Measurements from ENCODE around the gene ITK.

The ITK gene

GRCh38 chr5:157216391-157217142 lies 35.9 kb downstream of the ITK start:
- Histone ChIP-seq H3K4me2 (peak overlapping the region; percentile 79), H3K4me3 (no peak overlapping the region), H3K4me1 (peaks cover 58% of the 10 kb centered on the region), H4K20me1 (no peaks in the 10 kb centered on the region), H3K27ac (peak overlapping the region; percentile 52), H3K36me3 (no peaks in the 10 kb centered on the region), H3K27me3 (no peaks in the 10 kb centered on the region), H3K9me3 (peaks cover 10% of the 10 kb centered on the region), H3K9ac (no peak overlapping the region)
- TF ChIP-seq Cebpa-rat (IDR thresholded peaks at IDR 0.05), result no peak

DNA sequence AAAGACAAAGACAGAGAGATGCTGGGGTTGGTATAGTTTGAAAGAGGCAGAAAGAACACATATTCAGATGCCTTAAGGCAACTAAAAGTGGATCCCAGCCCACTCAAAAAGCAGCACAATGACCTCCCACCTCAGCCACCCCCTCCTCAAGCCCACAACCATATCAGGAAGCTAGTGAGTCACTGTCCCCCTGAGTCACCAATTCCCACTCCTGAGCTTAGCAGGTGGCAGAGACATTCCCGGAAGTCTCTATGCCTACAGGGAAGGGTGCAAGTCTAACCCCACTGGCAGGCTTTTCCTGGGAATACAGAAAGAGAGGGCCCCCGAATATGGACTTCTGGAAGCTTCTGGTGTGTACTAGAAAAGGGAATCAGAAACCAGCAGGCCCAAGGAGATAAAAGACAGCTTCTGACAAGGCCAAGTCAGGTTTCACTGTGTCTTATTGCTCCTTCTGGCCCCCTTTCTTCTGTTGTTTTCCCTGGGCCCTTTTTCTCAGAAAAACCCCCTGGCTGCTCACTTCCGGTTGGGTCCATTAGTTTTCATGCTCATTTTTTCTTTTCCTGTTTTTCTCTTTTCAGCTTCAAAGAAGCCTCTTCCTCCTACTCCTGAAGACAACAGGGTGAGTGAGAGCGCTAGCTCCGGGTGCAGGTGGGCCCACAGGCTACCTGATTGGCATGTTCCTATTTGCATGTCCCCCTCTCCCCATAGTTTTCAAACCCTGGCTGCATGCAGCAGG lies 36.8 kb downstream of the ITK start:
- Histone ChIP-seq H3K9ac (no peak overlapping the region), H3K4me1 (peaks cover 67% of the 10 kb centered on the region), H3K4me3 (0 out of 2 replicates have a peak overlapping the region, but pooled peaks have one; percentile 21), H3K36me3 (no peaks in the 10 kb centered on the region), H3K4me2 (peak overlapping the region; percentile 79), H3K27ac (peak overlapping the region; percentile 52), H4K20me1 (no peaks in the 10 kb centered on the region), H3K27me3 (no peaks in the 10 kb centered on the region), H3K9me3 (peaks cover 3% of the 10 kb centered on the region)
- TF ChIP-seq Cebpa-rat (IDR thresholded peaks at IDR 0.05), result no peak

DNA sequence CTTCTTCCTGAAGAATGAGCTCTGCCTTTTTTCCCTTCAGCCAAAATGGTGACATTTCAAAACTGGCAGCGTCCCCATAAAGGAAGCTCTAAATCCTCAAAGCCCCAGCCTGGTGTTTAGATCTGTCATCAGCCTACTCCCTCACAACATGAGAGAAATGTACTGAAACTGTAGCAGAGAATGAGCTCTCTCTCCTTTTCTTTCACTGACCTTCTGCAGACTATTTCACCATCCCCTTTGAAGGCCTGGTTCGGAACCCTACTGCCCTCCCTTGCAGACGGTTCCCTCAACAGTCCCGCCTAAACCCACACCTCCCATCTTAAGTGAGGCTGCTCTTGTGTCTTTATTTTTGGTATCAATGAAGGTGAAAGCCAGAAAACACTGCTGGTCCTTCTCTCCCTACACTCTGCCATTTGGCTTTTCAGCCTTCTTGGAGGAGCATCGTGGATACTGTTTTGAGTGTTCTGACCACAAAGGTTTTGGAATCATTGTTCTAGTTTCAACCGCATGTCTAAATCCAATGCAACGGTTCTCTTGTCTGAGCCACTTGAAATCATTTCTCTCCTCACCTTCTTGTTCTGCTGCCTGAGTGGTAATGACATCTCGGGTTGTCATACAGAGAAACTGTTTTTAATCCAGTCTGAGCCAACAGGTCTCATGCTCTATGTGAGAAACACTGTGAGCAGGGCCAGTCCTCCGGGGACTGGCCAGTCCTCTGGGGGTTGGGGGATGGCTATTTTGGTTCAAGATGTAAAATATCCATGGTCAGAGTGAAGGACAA lies 39.0 kb downstream of the ITK start:
- TF ChIP-seq Cebpa-rat (IDR thresholded peaks at IDR 0.05), result no peak
- Histone ChIP-seq H3K9ac (no peak overlapping the region), H3K4me1 (peaks cover 59% of the 10 kb centered on the region), H3K27ac (no peak overlapping the region), H3K36me3 (no peaks in the 10 kb centered on the region), H3K4me3 (no peak overlapping the region), H3K4me2 (no peak overlapping the region), H4K20me1 (no peaks in the 10 kb centered on the region), H3K27me3 (no peaks in the 10 kb centered on the region), H3K9me3 (no peaks in the 10 kb centered on the region)

- Histone ChIP-seq H3K36me3 (no peaks in the 10 kb centered on the region), H3K27ac (no peak overlapping the region)
- TF ChIP-seq Cebpa-rat (IDR thresholded peaks at IDR 0.05), result no peak
These were observed 41.3 kb downstream of the ITK start for GRCh38 chr5:157221959-157222358.

DNA sequence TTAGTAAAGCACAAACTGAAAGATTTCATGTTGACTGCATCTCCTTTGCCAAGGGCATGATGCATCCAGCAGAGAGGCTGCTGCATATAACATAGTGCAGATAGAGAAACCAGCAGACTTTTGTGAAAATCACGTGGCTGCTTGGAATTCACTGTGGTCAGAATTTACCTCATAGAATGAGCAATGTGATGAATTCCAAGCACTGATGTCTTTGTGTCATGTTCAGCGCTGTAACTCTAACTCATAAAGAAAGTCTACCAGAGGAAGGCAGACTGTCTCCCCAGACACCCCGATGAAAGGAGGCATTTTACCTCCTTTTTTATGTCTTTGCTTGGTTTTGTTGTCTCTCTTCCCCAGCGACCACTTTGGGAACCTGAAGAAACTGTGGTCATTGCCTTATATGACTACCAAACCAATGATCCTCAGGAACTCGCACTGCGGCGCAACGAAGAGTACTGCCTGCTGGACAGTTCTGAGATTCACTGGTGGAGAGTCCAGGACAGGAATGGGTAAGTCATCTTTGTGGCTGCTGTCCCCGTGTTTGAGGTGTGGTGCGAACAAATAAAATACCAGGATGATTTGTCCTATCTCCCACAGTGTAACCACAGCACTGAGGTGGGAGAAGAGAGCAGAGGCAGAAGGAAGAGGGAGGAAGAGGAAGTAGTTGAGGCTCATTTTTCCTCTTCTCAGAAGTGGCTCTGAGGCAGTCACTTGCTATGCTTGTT lies 42.0 kb downstream of the ITK start:
- no peak overlapping the region for H3K27ac ChIP-seq
- peaks cover 30% of the 10 kb centered on the region for H3K4me1 ChIP-seq
- H3K4me2 ChIP-seq, result peak overlapping the region; percentile 29; the same call in 1 of the 2 replicates
- no peaks in the 10 kb centered on the region for H3K36me3 ChIP-seq
- H3K4me3 ChIP-seq, result no peak overlapping the region
- no peaks in the 10 kb centered on the region for H4K20me1 ChIP-seq
- no peak for TF ChIP-seq Cebpa-rat (IDR thresholded peaks at IDR 0.05)
- H3K9me3 ChIP-seq, result no peaks in the 10 kb centered on the region
- H3K27me3 ChIP-seq, result no peaks in the 10 kb centered on the region
- no peak overlapping the region for H3K9ac ChIP-seq

More at GRCh38 chr5:157221959-157222358, 41.3 kb downstream of the ITK start:
- no peaks in the 10 kb centered on the region for H4K20me1 ChIP-seq
- no peak overlapping the region for H3K4me3 ChIP-seq
- H3K4me1 ChIP-seq, result peaks cover 37% of the 10 kb centered on the region
- no peaks in the 10 kb centered on the region for H3K9me3 ChIP-seq
- peak overlapping the region; percentile 29; the same call in 1 of the 2 replicates for H3K4me2 ChIP-seq
- H3K27me3 ChIP-seq, result no peaks in the 10 kb centered on the region
- H3K9ac ChIP-seq, result no peak overlapping the region

DNA sequence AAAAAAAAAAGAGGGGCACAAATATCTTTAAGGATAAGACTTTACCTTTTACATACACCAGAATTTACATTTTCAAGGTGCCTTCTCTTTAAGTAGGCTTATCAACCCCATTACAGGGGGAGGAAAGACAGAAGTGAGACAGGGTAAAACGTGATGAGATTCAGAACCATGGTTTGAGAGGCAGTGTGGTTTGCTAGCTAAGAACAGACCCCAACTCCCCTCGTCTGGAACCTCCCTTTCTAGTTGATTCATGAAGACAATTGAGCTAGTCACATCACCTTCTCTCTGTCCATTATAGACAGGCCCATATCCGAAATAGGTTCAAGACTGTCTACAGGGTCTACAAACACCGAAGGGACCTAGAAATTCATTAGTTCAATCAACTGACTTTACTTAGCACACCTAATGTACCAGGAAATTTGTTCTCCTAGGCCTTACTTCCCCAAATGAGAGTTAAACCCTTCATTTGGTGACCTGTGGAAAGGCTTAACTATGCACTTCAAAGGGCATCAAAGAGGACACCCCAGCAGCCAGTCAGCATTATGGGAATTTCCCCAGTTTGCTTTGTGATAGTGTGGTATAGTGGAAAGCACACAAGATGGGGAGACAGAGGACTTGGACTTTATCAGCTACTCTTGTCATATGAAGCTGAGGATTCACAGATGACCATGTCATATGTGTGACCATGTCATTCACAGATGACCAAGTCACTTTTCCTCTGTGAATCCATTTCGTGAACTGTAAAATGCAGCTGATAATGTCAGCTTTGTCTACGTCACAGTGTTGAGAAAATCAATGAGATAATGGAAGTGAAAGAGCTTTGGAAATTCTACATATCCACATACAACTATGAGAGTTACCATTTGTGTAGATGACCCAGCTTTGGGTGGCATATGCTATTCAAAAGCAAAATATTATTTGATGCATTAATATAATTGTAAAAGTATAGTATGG lies 45.1 kb downstream of the ITK start:
- Histone ChIP-seq H3K27ac (no peak overlapping the region), H3K4me1 (peaks cover 19% of the 10 kb centered on the region), H3K4me3 (no peak overlapping the region), H4K20me1 (no peaks in the 10 kb centered on the region), H3K9me3 (no peaks in the 10 kb centered on the region), H3K36me3 (no peaks in the 10 kb centered on the region), H3K9ac (no peak overlapping the region), H3K4me2 (no peak overlapping the region), H3K27me3 (no peaks in the 10 kb centered on the region)
- TF ChIP-seq Cebpa-rat (IDR thresholded peaks at IDR 0.05), result no peak

- Histone ChIP-seq H4K20me1 (no peaks in the 10 kb centered on the region), H3K4me3 (no peak overlapping the region), H3K9me3 (no peaks in the 10 kb centered on the region), H3K9ac (no peak overlapping the region), H3K4me2 (no peak overlapping the region), H3K4me1 (no peaks in the 10 kb centered on the region), H3K27ac (no peak overlapping the region), H3K36me3 (no peaks in the 10 kb centered on the region), H3K27me3 (no peaks in the 10 kb centered on the region)
- no peak for TF ChIP-seq Cebpa-rat (IDR thresholded peaks at IDR 0.05)
These were observed 50.0 kb downstream of the ITK start for GRCh38 chr5:157230610-157231009.

GRCh38 chr5:157232706-157233105 lies 52.1 kb downstream of the ITK start:
- H3K9ac ChIP-seq, result no peak overlapping the region

More at GRCh38 chr5:157232706-157233105, 52.1 kb downstream of the ITK start:
- Histone ChIP-seq H3K27me3 (no peaks in the 10 kb centered on the region), H3K9me3 (no peaks in the 10 kb centered on the region), H3K4me1 (no peaks in the 10 kb centered on the region), H3K36me3 (no peaks in the 10 kb centered on the region), H3K4me2 (no peak overlapping the region), H3K27ac (no peak overlapping the region), H4K20me1 (no peaks in the 10 kb centered on the region), H3K4me3 (no peak overlapping the region)
- no peak for TF ChIP-seq Cebpa-rat (IDR thresholded peaks at IDR 0.05)

Measured in BLaER1 (cell line).